ENCODE data around the gene NPEPL1. TPM values are rescaled to one million over a fixed set of nuclear protein-coding genes. Genes with fewer than 3 reads are reported as not detected.
"Not testable (repeated sequence)": the region's sequence is repeated elsewhere in the genome, so short reads cannot be mapped to it uniquely, and the experiment has no call there.

The NPEPL1 gene
- total RNA-seq, 1 experiment from 2014 or later: 41.9 TPM

DNA sequence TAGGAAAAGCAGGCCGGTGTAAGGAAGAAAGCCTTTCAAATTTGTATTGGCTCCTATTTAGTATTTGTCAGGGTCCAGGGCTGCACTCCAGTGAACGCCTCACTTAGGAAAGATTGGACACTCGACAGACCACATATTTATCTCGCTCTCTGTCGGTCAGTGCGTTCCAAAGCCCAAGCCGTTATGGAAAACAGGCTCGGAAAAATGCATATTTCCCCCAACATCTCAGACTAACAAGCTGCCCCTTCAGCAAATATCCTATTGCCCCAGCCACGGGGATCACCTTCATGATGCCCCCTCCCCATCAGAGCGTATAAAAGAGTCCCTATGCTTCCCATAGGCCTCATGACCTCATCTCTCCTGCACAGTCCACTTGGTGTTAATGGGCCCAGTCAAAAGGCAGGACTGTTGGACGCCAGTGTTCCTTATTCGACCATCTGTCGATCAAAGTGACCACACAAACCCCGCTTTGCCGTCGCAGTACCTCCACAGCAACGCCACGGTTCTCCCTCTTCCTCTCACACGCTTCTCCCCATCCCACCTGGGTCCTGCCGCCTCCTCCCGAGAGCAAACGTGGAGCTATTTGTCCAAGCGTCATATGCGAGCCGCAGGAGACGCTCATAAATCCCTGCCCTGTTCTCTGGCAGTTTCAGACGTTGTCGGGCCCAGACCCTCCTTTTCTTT, 63.3 kb downstream of the NPEPL1 start:
- no peak overlapping the region for H3K4me3 Mint-ChIP-seq (ENCODE audit: unreplicated experiment)
- Histone ChIP-seq H3K4me1 (no peaks in the 10 kb centered on the region), H3K4me3 (ENCODE audit: low read depth, low read length) (no peak overlapping the region), H3K27me3 (replicated peaks; ENCODE audit: control insufficient read depth, insufficient read depth, low read length) (peaks cover 4% of the 10 kb centered on the region), H3K36me3 (ENCODE audit: control insufficient read depth, insufficient read depth, low read length) (no peaks in the 10 kb centered on the region), H3K9me3 (0 out of 2 replicates have a peak, but pooled peaks cover 7% of the 10 kb centered on the region)
- DNase-seq: peak in 1 of 2 experiments; percentile 17
- peaks cover 57% of the 10 kb centered on the region for H3K27me3 Mint-ChIP-seq (ENCODE audit: insufficient read depth, unreplicated experiment)
- ChIA-PET CTCF (no interaction called here), POLR2A (no interaction called here)
- H3K27ac Mint-ChIP-seq (ENCODE audit: unreplicated experiment): no peak overlapping the region
- H3K36me3 Mint-ChIP-seq (ENCODE audit: insufficient read depth, unreplicated experiment): no peaks in the 10 kb centered on the region
- TF ChIP-seq, protein P1, sequence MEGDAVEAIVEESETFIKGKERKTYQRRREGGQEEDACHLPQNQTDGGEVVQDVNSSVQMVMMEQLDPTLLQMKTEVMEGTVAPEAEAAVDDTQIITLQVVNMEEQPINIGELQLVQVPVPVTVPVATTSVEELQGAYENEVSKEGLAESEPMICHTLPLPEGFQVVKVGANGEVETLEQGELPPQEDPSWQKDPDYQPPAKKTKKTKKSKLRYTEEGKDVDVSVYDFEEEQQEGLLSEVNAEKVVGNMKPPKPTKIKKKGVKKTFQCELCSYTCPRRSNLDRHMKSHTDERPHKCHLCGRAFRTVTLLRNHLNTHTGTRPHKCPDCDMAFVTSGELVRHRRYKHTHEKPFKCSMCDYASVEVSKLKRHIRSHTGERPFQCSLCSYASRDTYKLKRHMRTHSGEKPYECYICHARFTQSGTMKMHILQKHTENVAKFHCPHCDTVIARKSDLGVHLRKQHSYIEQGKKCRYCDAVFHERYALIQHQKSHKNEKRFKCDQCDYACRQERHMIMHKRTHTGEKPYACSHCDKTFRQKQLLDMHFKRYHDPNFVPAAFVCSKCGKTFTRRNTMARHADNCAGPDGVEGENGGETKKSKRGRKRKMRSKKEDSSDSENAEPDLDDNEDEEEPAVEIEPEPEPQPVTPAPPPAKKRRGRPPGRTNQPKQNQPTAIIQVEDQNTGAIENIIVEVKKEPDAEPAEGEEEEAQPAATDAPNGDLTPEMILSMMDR (IDR thresholded peaks at IDR 0.05; ENCODE audit: insufficient read depth in 1 of 2, low read depth in 1 of 2, low read length in 1 of 2, severe bottlenecking in 1 of 2, unreplicated experiment in 1 of 2): no peak
- intact Hi-C loops (cut with micrococcal nuclease; ENCODE audit: unreplicated experiment): no loop called here
- no TSS peak for BruUV-seq (replicated peaks)
- no peaks in the 10 kb centered on the region for H3K4me1 Mint-ChIP-seq (ENCODE audit: low read depth, unreplicated experiment)
- H3K9me3 Mint-ChIP-seq (ENCODE audit: unreplicated experiment): no peaks in the 10 kb centered on the region

DNA sequence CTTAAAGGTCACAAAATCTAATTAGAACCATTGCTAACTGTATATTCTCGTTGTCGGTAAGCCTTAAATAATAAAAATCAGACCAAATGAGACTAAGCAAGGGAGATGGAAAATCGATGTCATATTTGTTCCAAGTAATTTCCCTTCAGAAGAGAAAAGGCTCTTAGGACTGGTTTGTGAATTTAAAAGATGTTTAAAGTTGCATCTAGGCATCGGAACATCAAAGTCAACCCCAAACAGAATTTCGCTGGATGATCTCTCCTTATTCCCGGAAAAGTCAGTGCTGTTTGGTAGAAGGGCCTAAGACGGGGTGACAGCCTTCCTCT, 63.8 kb downstream of the NPEPL1 start:
- Histone ChIP-seq H3K4me3 (ENCODE audit: low read depth, low read length) (no peak overlapping the region), H3K4me1 (no peaks in the 10 kb centered on the region), H3K36me3 (ENCODE audit: control insufficient read depth, insufficient read depth, low read length) (no peaks in the 10 kb centered on the region), H3K27me3 (replicated peaks; ENCODE audit: control insufficient read depth, insufficient read depth, low read length) (peaks cover 4% of the 10 kb centered on the region), H3K9me3 (0 out of 2 replicates have a peak, but pooled peaks cover 7% of the 10 kb centered on the region)
- intact Hi-C loops (cut with micrococcal nuclease; ENCODE audit: unreplicated experiment): no loop called here
- Mint-ChIP-seq H3K4me1 (ENCODE audit: low read depth, unreplicated experiment) (no peaks in the 10 kb centered on the region), H3K4me3 (ENCODE audit: unreplicated experiment) (no peak overlapping the region), H3K27ac (ENCODE audit: unreplicated experiment) (no peak overlapping the region), H3K9me3 (ENCODE audit: unreplicated experiment) (no peaks in the 10 kb centered on the region), H3K36me3 (ENCODE audit: insufficient read depth, unreplicated experiment) (no peaks in the 10 kb centered on the region), H3K27me3 (ENCODE audit: insufficient read depth, unreplicated experiment) (peaks cover 53% of the 10 kb centered on the region)
- ChIA-PET CTCF (no interaction called here), POLR2A (no interaction called here)
- DNase-seq: no peak
- BruUV-seq (replicated peaks): no TSS peak
- TF ChIP-seq, protein P1 (IDR thresholded peaks at IDR 0.05; ENCODE audit: insufficient read depth in 1 of 2, low read depth in 1 of 2, low read length in 1 of 2, severe bottlenecking in 1 of 2, unreplicated experiment in 1 of 2): no peak

DNA sequence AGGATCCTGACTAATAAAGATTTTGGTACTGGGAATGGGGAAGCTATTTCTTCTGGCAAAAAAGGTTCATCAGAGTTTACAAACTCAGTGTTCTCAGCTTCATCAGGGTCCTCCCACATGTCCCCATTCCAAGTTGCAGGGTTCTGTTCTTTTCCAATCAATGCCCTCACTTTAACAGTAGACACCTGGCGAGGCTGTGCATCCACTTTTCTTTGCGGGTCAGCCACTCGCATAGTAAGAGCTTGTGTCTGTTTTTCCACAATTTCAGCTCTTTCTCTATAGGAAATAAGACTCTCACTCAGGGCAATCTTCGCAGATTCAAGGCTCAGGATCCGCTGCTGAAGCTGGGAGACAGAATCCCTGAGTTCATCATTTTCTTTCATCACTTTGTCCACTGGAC, 65.0 kb downstream of the NPEPL1 start:
- intact Hi-C loops (cut with micrococcal nuclease; ENCODE audit: unreplicated experiment); H3K4me1 ChIP-seq; H3K36me3 Mint-ChIP-seq (ENCODE audit: insufficient read depth, unreplicated experiment); H3K9me3 Mint-ChIP-seq (ENCODE audit: unreplicated experiment); H3K27ac Mint-ChIP-seq (ENCODE audit: unreplicated experiment); CTCF ChIA-PET; H3K36me3 ChIP-seq (ENCODE audit: control insufficient read depth, insufficient read depth, low read length); POLR2A ChIA-PET; H3K27me3 ChIP-seq (replicated peaks; ENCODE audit: control insufficient read depth, insufficient read depth, low read length); H3K9me3 ChIP-seq; H3K4me1 Mint-ChIP-seq (ENCODE audit: low read depth, unreplicated experiment); DNase-seq; H3K4me3 Mint-ChIP-seq (ENCODE audit: unreplicated experiment); H3K4me3 ChIP-seq (ENCODE audit: low read depth, low read length); BruUV-seq (replicated peaks): not testable (repeated sequence)
- H3K27me3 Mint-ChIP-seq (ENCODE audit: insufficient read depth, unreplicated experiment): peaks cover 52% of the 10 kb centered on the region

All from Caco-2 (cell line).